ENCODE data around the gene ADARB1. TPM values are rescaled to one million over a fixed set of nuclear protein-coding genes. Genes with fewer than 3 reads are reported as not detected.
A peak's percentile ranks its signal among the peaks of the same experiment; 100 is the strongest.

Gene ADARB1
- total and polyA plus RNA-seq, 9 of the 15 experiments (the other 6 are each of a cell fraction or from before 2014, with no cell fraction given), result 6.7 to 16.0 (median 8.3) TPM

- H3K9me3 ChIP-seq (replicated peaks; ENCODE audit: control insufficient read depth, insufficient read depth, low read depth, low read length), result no peaks in the 10 kb centered on the region
- no peak overlapping the region for H3K4me3 ChIP-seq
- no peaks in the 10 kb centered on the region; the same call in 2 of the 3 replicates for H3K36me3 ChIP-seq (ENCODE audit: control insufficient read depth, insufficient read depth, low read length)
- H4K20me1 ChIP-seq (replicated peaks; ENCODE audit: control insufficient read depth, insufficient read depth, low read length), result 0 out of 2 replicates have a peak, but pooled peaks cover 4% of the 10 kb centered on the region
- H3K79me2 ChIP-seq (ENCODE audit: control insufficient read depth, insufficient read depth, low read length), result no peaks in the 10 kb centered on the region
- no peak for FAIRE-seq
- ChIA-PET CTCF (ENCODE audit: low intra/inter-chr PET ratio) (interaction anchor here (3.6 kb wide), 1 partner anchor 178 kb away, joined by 28 read pairs; no protein-coding TSS in a partner anchor), POLR2A (interaction anchor here (0.7 to 1.2 kb wide), 5 partner anchors 13 to 324 kb away, joined by 3 to 4 read pairs (median 3); no protein-coding TSS in a partner anchor)
- BruUV-seq (replicated peaks), result no TSS peak
- H2AFZ ChIP-seq (ENCODE audit: low read depth, low read length), result no peak overlapping the region
- no peak for ATAC-seq
- intact Hi-C loops (cut with micrococcal nuclease), result no loop called here
- H3K9ac ChIP-seq (ENCODE audit: insufficient read depth in 1 of 2, low read depth in 2 of 2, low read length in 2 of 2), result peak overlapping the region in 1 of 2 experiments; percentile 11; a peak in 1 of 4 replicates
- H3K9me1 ChIP-seq (ENCODE audit: control insufficient read depth, insufficient read depth, low read length), result no peaks in the 10 kb centered on the region
- H3K27me3 ChIP-seq (ENCODE audit: control insufficient read depth in 2 of 2, insufficient read depth in 2 of 2, low read length in 2 of 2), result no peaks in the 10 kb centered on the region
- 72% methylated on average over 13 of the region's 13 CpGs for WGBS (ENCODE audit: insufficient coverage, low coverage, missing lambda C conversion rate)
- DNase-seq (ENCODE audit: extremely low read depth in 1 of 4, low spot score in 3 of 4), result no peak
- H3K4me1 ChIP-seq (replicated peaks in 1 of 2; ENCODE audit: control insufficient read depth in 2 of 2, insufficient read depth in 2 of 2, low read length in 2 of 2), result peaks cover 5 to 12% of the 10 kb centered on the region in 2 experiments; a peak in 4 of 5 replicates
- no peak overlapping the region for H3K27ac ChIP-seq (ENCODE audit: extremely low read depth, low read depth, low read length)
- H3K4me2 ChIP-seq (ENCODE audit: insufficient read depth, low read length), result no peak overlapping the region
- in situ Hi-C loops (cut with MboI), result no loop called here
- TF ChIP-seq, protein P1, sequence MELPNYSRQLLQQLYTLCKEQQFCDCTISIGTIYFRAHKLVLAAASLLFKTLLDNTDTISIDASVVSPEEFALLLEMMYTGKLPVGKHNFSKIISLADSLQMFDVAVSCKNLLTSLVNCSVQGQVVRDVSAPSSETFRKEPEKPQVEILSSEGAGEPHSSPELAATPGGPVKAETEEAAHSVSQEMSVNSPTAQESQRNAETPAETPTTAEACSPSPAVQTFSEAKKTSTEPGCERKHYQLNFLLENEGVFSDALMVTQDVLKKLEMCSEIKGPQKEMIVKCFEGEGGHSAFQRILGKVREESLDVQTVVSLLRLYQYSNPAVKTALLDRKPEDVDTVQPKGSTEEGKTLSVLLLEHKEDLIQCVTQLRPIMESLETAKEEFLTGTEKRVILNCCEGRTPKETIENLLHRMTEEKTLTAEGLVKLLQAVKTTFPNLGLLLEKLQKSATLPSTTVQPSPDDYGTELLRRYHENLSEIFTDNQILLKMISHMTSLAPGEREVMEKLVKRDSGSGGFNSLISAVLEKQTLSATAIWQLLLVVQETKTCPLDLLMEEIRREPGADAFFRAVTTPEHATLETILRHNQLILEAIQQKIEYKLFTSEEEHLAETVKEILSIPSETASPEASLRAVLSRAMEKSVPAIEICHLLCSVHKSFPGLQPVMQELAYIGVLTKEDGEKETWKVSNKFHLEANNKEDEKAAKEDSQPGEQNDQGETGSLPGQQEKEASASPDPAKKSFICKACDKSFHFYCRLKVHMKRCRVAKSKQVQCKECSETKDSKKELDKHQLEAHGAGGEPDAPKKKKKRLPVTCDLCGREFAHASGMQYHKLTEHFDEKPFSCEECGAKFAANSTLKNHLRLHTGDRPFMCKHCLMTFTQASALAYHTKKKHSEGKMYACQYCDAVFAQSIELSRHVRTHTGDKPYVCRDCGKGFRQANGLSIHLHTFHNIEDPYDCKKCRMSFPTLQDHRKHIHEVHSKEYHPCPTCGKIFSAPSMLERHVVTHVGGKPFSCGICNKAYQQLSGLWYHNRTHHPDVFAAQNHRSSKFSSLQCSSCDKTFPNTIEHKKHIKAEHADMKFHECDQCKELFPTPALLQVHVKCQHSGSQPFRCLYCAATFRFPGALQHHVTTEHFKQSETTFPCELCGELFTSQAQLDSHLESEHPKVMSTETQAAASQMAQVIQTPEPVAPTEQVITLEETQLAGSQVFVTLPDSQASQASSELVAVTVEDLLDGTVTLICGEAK (IDR thresholded peaks at IDR 0.05), result no peak
- TF ChIP-seq, protein P1 (CRISPR knock-in tag; IDR thresholded peaks at IDR 0.05), result no peak
- TF ChIP-seq SMC3 (conservative IDR thresholded peaks at IDR 0.05; ENCODE audit: insufficient read depth, low read depth, low read length), result no peak
- no peak for TF ChIP-seq ZBTB11 (CRISPR knock-in tag; IDR thresholded peaks at IDR 0.05)
- TF ChIP-seq, protein P2, sequence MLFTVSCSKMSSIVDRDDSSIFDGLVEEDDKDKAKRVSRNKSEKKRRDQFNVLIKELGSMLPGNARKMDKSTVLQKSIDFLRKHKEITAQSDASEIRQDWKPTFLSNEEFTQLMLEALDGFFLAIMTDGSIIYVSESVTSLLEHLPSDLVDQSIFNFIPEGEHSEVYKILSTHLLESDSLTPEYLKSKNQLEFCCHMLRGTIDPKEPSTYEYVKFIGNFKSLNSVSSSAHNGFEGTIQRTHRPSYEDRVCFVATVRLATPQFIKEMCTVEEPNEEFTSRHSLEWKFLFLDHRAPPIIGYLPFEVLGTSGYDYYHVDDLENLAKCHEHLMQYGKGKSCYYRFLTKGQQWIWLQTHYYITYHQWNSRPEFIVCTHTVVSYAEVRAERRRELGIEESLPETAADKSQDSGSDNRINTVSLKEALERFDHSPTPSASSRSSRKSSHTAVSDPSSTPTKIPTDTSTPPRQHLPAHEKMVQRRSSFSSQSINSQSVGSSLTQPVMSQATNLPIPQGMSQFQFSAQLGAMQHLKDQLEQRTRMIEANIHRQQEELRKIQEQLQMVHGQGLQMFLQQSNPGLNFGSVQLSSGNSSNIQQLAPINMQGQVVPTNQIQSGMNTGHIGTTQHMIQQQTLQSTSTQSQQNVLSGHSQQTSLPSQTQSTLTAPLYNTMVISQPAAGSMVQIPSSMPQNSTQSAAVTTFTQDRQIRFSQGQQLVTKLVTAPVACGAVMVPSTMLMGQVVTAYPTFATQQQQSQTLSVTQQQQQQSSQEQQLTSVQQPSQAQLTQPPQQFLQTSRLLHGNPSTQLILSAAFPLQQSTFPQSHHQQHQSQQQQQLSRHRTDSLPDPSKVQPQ (CRISPR knock-in tag; IDR thresholded peaks at IDR 0.05; ENCODE audit: borderline replicate concordance), result no peak
Measured at GRCh38 chr21:45127937-45128336, 53.6 kb downstream of the ADARB1 start.

Measured in K562 (cell line).